ENCODE measurements around the gene COL2A1. TPM values are rescaled to one million over a fixed set of nuclear protein-coding genes. Genes with fewer than 3 reads are reported as not detected.

The COL2A1 gene
- total RNA-seq, 1 experiment from 2014 or later: 10.8 TPM

GRCh38 chr12:47975036-47975620 is 29.1 kb downstream of the COL2A1 start:
- no peak overlapping the region for H3K56ac ChIP-seq (ENCODE audit: insufficient read length, low read depth, low read length)
- no CpG with 5 or more reads among the region's 16 CpGs for WGBS (ENCODE audit: extremely low coverage, insufficient read length, low lambda C conversion rate)

More at GRCh38 chr12:47975036-47975620, 29.1 kb downstream of the COL2A1 start:
- H4K91ac ChIP-seq (ENCODE audit: insufficient read length, low read depth, low read length): no peak overlapping the region
- no peak overlapping the region for H4K8ac ChIP-seq (replicated peaks; ENCODE audit: insufficient read length, low read depth, low read length)
- H3K9me3 Mint-ChIP-seq: no peaks in the 10 kb centered on the region
- no peaks in the 10 kb centered on the region for H3K79me2 ChIP-seq (ENCODE audit: insufficient read depth, low read length)
- H3K4me1 Mint-ChIP-seq: peaks cover under 1% of the 10 kb centered on the region in 2 experiments; a peak in 2 of 4 replicates
- no peak overlapping the region for H2BK12ac ChIP-seq (ENCODE audit: insufficient read length, low read depth, low read length)
- no peak overlapping the region for H3K23ac ChIP-seq (ENCODE audit: insufficient read length, low read depth, low read length)
- no peaks in the 10 kb centered on the region for H3K23me2 ChIP-seq (ENCODE audit: insufficient read length, low read depth, low read length, poor library complexity, severe bottlenecking)
- H3K27ac ChIP-seq (ENCODE audit: insufficient read length, low read depth, low read length): no peak overlapping the region
- no peaks in the 10 kb centered on the region for H3K27me3 ChIP-seq (ENCODE audit: insufficient read depth, low read length)
- no peak overlapping the region for H3K9ac ChIP-seq (ENCODE audit: extremely low read depth, insufficient read length, low read length)
- no peaks in the 10 kb centered on the region for H4K20me1 ChIP-seq (ENCODE audit: control insufficient read depth, insufficient read depth, insufficient read length)
- no peaks in the 10 kb centered on the region for H3K9me3 ChIP-seq (ENCODE audit: control insufficient read depth, low read depth, low read length)
- H3T11ph ChIP-seq (ENCODE audit: low read length): no peak overlapping the region
- no peak overlapping the region for H2BK20ac ChIP-seq (ENCODE audit: low read depth, low read length, poor library complexity, severe bottlenecking)
- no peak overlapping the region for H4K5ac ChIP-seq (ENCODE audit: insufficient read length, low read depth, low read length)
- no peak overlapping the region for H2AFZ ChIP-seq (ENCODE audit: low read length)
- H3K36me3 Mint-ChIP-seq (ENCODE audit: insufficient read depth in 1 of 3, low read depth in 3 of 3): peaks cover 0 to 5% (median 0%) of the 10 kb centered on the region in 3 experiments; a peak in 2 of 7 replicates
- H3K4me2 ChIP-seq (ENCODE audit: insufficient read depth, insufficient read length, low read length): no peak overlapping the region
- H2AK5ac ChIP-seq (ENCODE audit: insufficient read length, low read length): no peak overlapping the region
- no peak overlapping the region for H3K4me3 Mint-ChIP-seq
- H3K4ac ChIP-seq (ENCODE audit: low read depth, low read length): no peak overlapping the region
- TF ChIP-seq CTCF (conservative IDR thresholded peaks at IDR 0.05): no peak
- H3K18ac ChIP-seq (ENCODE audit: insufficient read length, low read depth, low read length): no peak overlapping the region
- H2BK120ac ChIP-seq (ENCODE audit: low read depth, low read length, poor library complexity, severe bottlenecking): no peak overlapping the region
- no peak overlapping the region for H2BK5ac ChIP-seq (ENCODE audit: insufficient read length, low read length)
- H3K79me1 ChIP-seq (ENCODE audit: insufficient read depth, low read depth, low read length, poor library complexity, severe bottlenecking): no peaks in the 10 kb centered on the region
- H3K27me3 Mint-ChIP-seq (ENCODE audit: low read depth): peaks cover 69% of the 10 kb centered on the region
- H3K14ac ChIP-seq (ENCODE audit: insufficient read depth, low read length): no peak overlapping the region
- H3K27ac Mint-ChIP-seq: no peak overlapping the region; a peak in 1 of 7 replicates
- no peak for DNase-seq
- no peak overlapping the region for H2BK15ac ChIP-seq (ENCODE audit: low read depth, low read length)
- no peaks in the 10 kb centered on the region for H3K4me1 ChIP-seq (ENCODE audit: insufficient read depth, low read length)

All from H9 (cell line).